Uterus (tissue), 4 donors: Measurements from ENCODE around the gene IQSEC1. TPM values are rescaled to one million over a fixed set of nuclear protein-coding genes. Genes with fewer than 3 reads are reported as not detected.

ENCODE experiments used
- DNase-seq, 2 donors: peaks; one replicate each; pipeline ENCODE4 v3.0.0-alpha.2; 2019 to 2020
- H3K27ac ChIP-seq, 2 donors: fragments of 200-600 bp; sonication (generic); 1 replicate in 1 of 2; 2 replicates in 1 of 2; pipeline ENCODE4 v1.5.1; 2016 to 2018
- H3K27me3 ChIP-seq, 2 donors: fragments of 200-600 bp; sonication (generic); one replicate each; pipeline ENCODE4 v1.5.1; 2018 to 2019; ENCODE audit warnings: control low read depth in 1 of 2
- H3K36me3 ChIP-seq, 2 donors: fragments of 200-600 bp; sonication (generic); one replicate each; pipeline ENCODE4 v1.5.1; 2019; ENCODE audit warnings: control low read depth in 1 of 2
- H3K4me1 ChIP-seq, 2 donors: fragments of 200-600 bp; sonication (generic); one replicate each; pipeline ENCODE4 v1.5.1; 2018 to 2019; ENCODE audit warnings: control low read depth in 1 of 2
- H3K4me3 ChIP-seq, 2 donors: fragments of 200-600 bp; sonication (generic); 1 replicate in 1 of 2; 2 replicates in 1 of 2; pipeline ENCODE4 v1.5.1; 2018 to 2019; ENCODE audit warnings: mild to moderate bottlenecking in 1 of 2
- H3K9me3 ChIP-seq, 2 donors: fragments of 200-600 bp; sonication (generic); one replicate each; pipeline ENCODE4 v1.5.1; 2019; ENCODE audit warnings: control low read depth in 1 of 2
- CTCF ChIP-seq, 4 experiments: fragments of 200-600 bp in 2 of 4; fragments of 450-650 bp in 2 of 4; sonication (generic) in 2 of 4; IDR thresholded peaks; one replicate each; pipeline ENCODE4 v1.5.1; 2016 to 2019; ENCODE audit warnings: antibody characterized with exemption in 4 of 4, mild to moderate bottlenecking in 2 of 4, moderate library complexity in 1 of 4
- POLR2A ChIP-seq, 2 donors: fragments of 450-650 bp; IDR thresholded peaks; one replicate each; pipeline ENCODE4 v1.6.1; 2016; ENCODE audit warnings: antibody characterized with exemption in 2 of 2, mild to moderate bottlenecking in 1 of 2, moderate library complexity in 1 of 2
- intact Hi-C: fragments of 100-400 bp; cut with DNase I; formaldehyde crosslinking; loops from one replicate; pipeline ENCODE4 v1.15.1; 2023; ENCODE audit warnings: low total_unique reads
- total RNA-seq, 4 donors: library from RNA; depleted of rRNA in 3 of 4; stranded (reverse); fragments of >200 nt in 3 of 4; gene quantifications; one replicate each; pipeline versions ENCODE4 v1.1.0 to v1.2.4, GENCODE V29; 2014 to 2023
- donor health status: DM: yes; HTN: yes; CAD: no.

The IQSEC1 gene
- total RNA-seq, 4 donors from 2014 or later = 17.9 to 61.4 (median 49.7) TPM

- intact Hi-C loops = no loop called here
- TF ChIP-seq POLR2A (IDR thresholded peaks at IDR 0.05) (no peak), CTCF (IDR thresholded peaks at IDR 0.05) (no peak)
- Histone ChIP-seq H3K4me1 (peaks cover 0 to 7% of the 10 kb centered on the region in 2 donors), H3K27me3 (no peaks in the 10 kb centered on the region), H3K36me3 (no peaks in the 10 kb centered on the region), H3K27ac (no peak overlapping the region), H3K4me3 (peak overlapping the region; percentile 6 to 7), H3K9me3 (no peaks in the 10 kb centered on the region)
- DNase-seq = peak in 1 of 2 donors; percentile 33
Measured at GRCh38 chr3:12875857-12876836, 197.1 kb downstream of the IQSEC1 start.

GRCh38 chr3:12871404-12871983 lies 201.7 kb downstream of the IQSEC1 start:
- H3K4me3 ChIP-seq = no peak overlapping the region
- no peak for TF ChIP-seq CTCF (IDR thresholded peaks at IDR 0.05)
- no peak for TF ChIP-seq POLR2A (IDR thresholded peaks at IDR 0.05)
- H3K27ac ChIP-seq = no peak overlapping the region
- no peaks in the 10 kb centered on the region for H3K36me3 ChIP-seq
- no peak for DNase-seq
- H3K27me3 ChIP-seq = no peaks in the 10 kb centered on the region
- intact Hi-C loops = no loop called here
- H3K9me3 ChIP-seq = no peaks in the 10 kb centered on the region
- H3K4me1 ChIP-seq = peaks cover 0 to 13% of the 10 kb centered on the region in 2 donors

GRCh38 chr3:12870942-12871341 lies 202.3 kb downstream of the IQSEC1 start:
- DNase-seq = peak in 1 of 2 donors; percentile 31
- intact Hi-C loops = no loop called here
- peaks cover 0 to 8% of the 10 kb centered on the region in 2 donors for H3K4me1 ChIP-seq
- H3K9me3 ChIP-seq = no peaks in the 10 kb centered on the region
- H3K36me3 ChIP-seq = no peaks in the 10 kb centered on the region
- no peaks in the 10 kb centered on the region for H3K27me3 ChIP-seq
- no peak overlapping the region for H3K27ac ChIP-seq
- H3K4me3 ChIP-seq = no peak overlapping the region
- TF ChIP-seq POLR2A (IDR thresholded peaks at IDR 0.05) = no peak
- no peak for TF ChIP-seq CTCF (IDR thresholded peaks at IDR 0.05)

GRCh38 chr3:12869035-12869621 lies 204.1 kb downstream of the IQSEC1 start:
- Histone ChIP-seq H3K27ac (no peak overlapping the region), H3K36me3 (no peaks in the 10 kb centered on the region), H3K27me3 (no peaks in the 10 kb centered on the region), H3K4me1 (peaks cover 0 to 6% of the 10 kb centered on the region in 2 donors), H3K4me3 (no peak overlapping the region), H3K9me3 (no peaks in the 10 kb centered on the region)
- intact Hi-C loops = loop anchor here (5.0 kb wide), 1 partner anchor 118 kb away; no protein-coding TSS in a partner anchor
- TF ChIP-seq CTCF (IDR thresholded peaks at IDR 0.05) (no peak), POLR2A (IDR thresholded peaks at IDR 0.05) (no peak)
- peak; percentile 34 to 37 for DNase-seq
